ENCODE results near the gene MUC6. TPM values are rescaled to one million over a fixed set of nuclear protein-coding genes. Genes with fewer than 3 reads are reported as not detected.

MUC6 gene
- polyA plus RNA-seq, 1 of the 3 experiments (the other 2 are of a cell fraction): not detected

- TF ChIP-seq FOXM1 (IDR thresholded peaks at IDR 0.05; ENCODE audit: low read depth) (no peak), MEF2A (IDR thresholded peaks at IDR 0.05; ENCODE audit: borderline replicate concordance, low read depth) (no peak), FOSL2 (IDR thresholded peaks at IDR 0.05; ENCODE audit: borderline replicate concordance, low read depth) (no peak), CHD2 (IDR thresholded peaks at IDR 0.05; ENCODE audit: low read length, partially characterized antibody) (no peak), JUND (IDR thresholded peaks at IDR 0.05) (no peak), RAD21 (IDR thresholded peaks at IDR 0.05; ENCODE audit: low read length) (no peak), SIN3A (IDR thresholded peaks at IDR 0.05; ENCODE audit: borderline replicate concordance, low read depth, low read length) (no peak), GATA2 (CRISPR knock-in tag; IDR thresholded peaks at IDR 0.05) (no peak), POLR2AphosphoS5 (IDR thresholded peaks at IDR 0.05; ENCODE audit: low read depth, low read length) (no peak), NRF1 (IDR thresholded peaks at IDR 0.05; ENCODE audit: low read depth, low read length) (no peak)
- peaks cover 8% of the 10 kb centered on the region; the same call in 1 of the 2 replicates for H3K79me2 ChIP-seq (ENCODE audit: insufficient read depth)
- no peak overlapping the region for H3K9ac ChIP-seq
- no peak overlapping the region for H3K4me2 ChIP-seq
- H3K9me2 ChIP-seq: no peaks in the 10 kb centered on the region
- no peaks in the 10 kb centered on the region for H3K4me1 ChIP-seq (ENCODE audit: control insufficient read depth in 1 of 2, insufficient read depth in 2 of 2, low read depth in 1 of 2, low read length in 1 of 2)
- no peak overlapping the region for H3K4me3 ChIP-seq (ENCODE audit: low read depth in 2 of 2, low read length in 1 of 2)
- H3F3A ChIP-seq (replicated peaks; ENCODE audit: insufficient read depth): no peaks in the 10 kb centered on the region
- no peaks in the 10 kb centered on the region for H3K27me3 ChIP-seq (ENCODE audit: insufficient read depth)
- no peak overlapping the region for H2AFZ ChIP-seq (ENCODE audit: low read depth)
- no peaks in the 10 kb centered on the region for H4K20me1 ChIP-seq (ENCODE audit: insufficient read depth)
- no peak for DNase-seq
- no peak overlapping the region for H3K27ac ChIP-seq (ENCODE audit: low read depth in 2 of 2, low read length in 1 of 2)
- CTCF ChIA-PET: no interaction called here
- peaks cover 11 to 47% of the 10 kb centered on the region in 2 experiments for H3K36me3 ChIP-seq (replicated peaks in 1 of 2; ENCODE audit: control insufficient read depth in 1 of 2, insufficient read depth in 2 of 2, low read length in 1 of 2)
- POLR2A ChIA-PET: no interaction called here
- WGBS (ENCODE audit: low lambda C conversion rate): 93% methylated on average over 4 of the region's 9 CpGs
- no peaks in the 10 kb centered on the region for H3K9me3 ChIP-seq
Observed at GRCh38 chr11:986952-987305, 49.6 kb downstream of the MUC6 start.

GRCh38 chr11:986270-986951 is 50.1 kb downstream of the MUC6 start:
- Histone ChIP-seq H3K4me3 (ENCODE audit: low read depth in 2 of 2, low read length in 1 of 2) (no peak overlapping the region), H3K9ac (no peak overlapping the region), H3K27me3 (ENCODE audit: insufficient read depth) (no peaks in the 10 kb centered on the region), H3K4me1 (ENCODE audit: control insufficient read depth in 1 of 2, insufficient read depth in 2 of 2, low read depth in 1 of 2, low read length in 1 of 2) (no peaks in the 10 kb centered on the region), H3K9me2 (no peaks in the 10 kb centered on the region), H3K4me2 (no peak overlapping the region), H2AFZ (ENCODE audit: low read depth) (no peak overlapping the region), H3K27ac (ENCODE audit: low read depth in 2 of 2, low read length in 1 of 2) (no peak overlapping the region), H3F3A (replicated peaks; ENCODE audit: insufficient read depth) (no peaks in the 10 kb centered on the region), H3K9me3 (no peaks in the 10 kb centered on the region), H4K20me1 (ENCODE audit: insufficient read depth) (no peaks in the 10 kb centered on the region), H3K79me2 (ENCODE audit: insufficient read depth) (peaks cover 8% of the 10 kb centered on the region; the same call in 1 of the 2 replicates), H3K36me3 (replicated peaks in 1 of 2; ENCODE audit: control insufficient read depth in 1 of 2, insufficient read depth in 2 of 2, low read length in 1 of 2) (peaks cover 15 to 48% of the 10 kb centered on the region in 2 experiments)
- POLR2A ChIA-PET: no interaction called here
- 90% methylated on average over 17 of the region's 28 CpGs for WGBS (ENCODE audit: low lambda C conversion rate)
- CTCF ChIA-PET: no interaction called here
- DNase-seq: no peak
- TF ChIP-seq TAF1 (IDR thresholded peaks at IDR 0.05; ENCODE audit: borderline replicate concordance, low read depth, low read length) (no peak), GABPA (IDR thresholded peaks at IDR 0.05; ENCODE audit: low read depth) (no peak), REST (IDR thresholded peaks at IDR 0.05; ENCODE audit: low read depth, low read length) (no peak), POLR2AphosphoS5 (IDR thresholded peaks at IDR 0.05; ENCODE audit: low read depth, low read length) (no peak), NRF1 (IDR thresholded peaks at IDR 0.05; ENCODE audit: low read depth, low read length) (no peak), IRF3 (IDR thresholded peaks at IDR 0.05; ENCODE audit: low read depth, low read length) (no peak), ZBTB33 (IDR thresholded peaks at IDR 0.05; ENCODE audit: borderline replicate concordance, low read depth) (no peak), RAD21 (IDR thresholded peaks at IDR 0.05; ENCODE audit: low read length) (no peak), TEAD4 (IDR thresholded peaks at IDR 0.05; ENCODE audit: borderline replicate concordance, insufficient read depth) (no peak), RXRA (IDR thresholded peaks at IDR 0.05; ENCODE audit: borderline replicate concordance, low read depth) (no peak), CHD2 (IDR thresholded peaks at IDR 0.05; ENCODE audit: low read length, partially characterized antibody) (no peak), RFX5 (IDR thresholded peaks at IDR 0.05; ENCODE audit: low read length) (no peak), MXI1 (IDR thresholded peaks at IDR 0.05; ENCODE audit: low read depth, low read length) (no peak), TCF12 (IDR thresholded peaks at IDR 0.05) (no peak)

Data from SK-N-SH (cell line).